Neural cell (in vitro differentiated cells): ENCODE measurements around the gene FILIP1L.

Experiments used
- EP300 ChIP-seq: fragments of 450-650 bp; conservative IDR thresholded peaks from 2 replicates; pipeline ENCODE4 v1.6.1; 2014; ENCODE audit warnings: antibody characterized with exemption, mild to moderate bottlenecking, moderate library complexity; ENCODE audit not compliant: poor library complexity, severe bottlenecking
- EZH2 ChIP-seq: fragments of 200-600, 300-800 bp; shearing (Covaris generic), sonication (generic); IDR thresholded peaks from 2 replicates; pipeline ENCODE4 v1.6.1; 2014; ENCODE audit warnings: antibody characterized with exemption, low read length, borderline replicate concordance, mild to moderate bottlenecking; ENCODE audit not compliant: insufficient read depth, poor library complexity, severe bottlenecking
- MXI1 ChIP-seq: fragments of 450-650 bp; conservative IDR thresholded peaks from 2 replicates; pipeline ENCODE4 v1.6.1; 2014; ENCODE audit warnings: antibody characterized with exemption, mild to moderate bottlenecking; ENCODE audit not compliant: poor library complexity, severe bottlenecking
- POLR2AphosphoS5 ChIP-seq: IDR thresholded peaks from 2 replicates; pipeline ENCODE4 v1.6.1; 2012
- RAD21 ChIP-seq: fragments of 450-650 bp; conservative IDR thresholded peaks from 2 replicates; pipeline ENCODE4 v1.6.1; 2014; ENCODE audit warnings: antibody characterized with exemption, mild to moderate bottlenecking, moderate library complexity
- SMC3 ChIP-seq: fragments of 450-650 bp; conservative IDR thresholded peaks from 2 replicates; pipeline ENCODE4 v1.6.1; 2014; ENCODE audit warnings: antibody characterized with exemption, mild to moderate bottlenecking, moderate library complexity; ENCODE audit not compliant: poor library complexity
- TAF1 ChIP-seq: IDR thresholded peaks from 2 replicates; pipeline ENCODE4 v1.6.1; 2012; ENCODE audit warnings: low read depth
- TF ChIP-seq, protein P1 (sequence below): fragments of 450-650 bp; IDR thresholded peaks from 2 replicates; pipeline ENCODE4 v1.5.1; 2014; ENCODE audit warnings: antibody characterized with exemption, mild to moderate bottlenecking, moderate library complexity; ENCODE audit not compliant: poor library complexity, severe bottlenecking
- TF ChIP-seq, protein P2 (sequence below): IDR thresholded peaks from 2 replicates; pipeline ENCODE4 v1.6.1; 2012; ENCODE audit warnings: borderline replicate concordance

DNA sequence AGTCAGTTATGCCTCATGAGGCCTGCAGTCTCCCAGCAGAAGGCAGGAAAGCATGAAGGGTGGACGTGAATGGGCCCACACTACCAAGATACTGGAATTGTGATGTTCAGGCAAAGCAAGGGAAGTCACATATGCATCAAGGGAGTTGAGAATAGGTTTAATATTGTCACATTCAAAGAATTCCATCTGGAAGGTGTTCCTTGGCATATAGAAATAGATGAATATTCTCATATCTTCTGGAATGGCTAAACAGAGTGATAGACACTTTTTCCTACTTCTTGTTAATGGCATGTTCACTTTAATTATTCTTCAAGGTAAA is 193.0 kb downstream of the FILIP1L start:
- TF ChIP-seq, protein P1, sequence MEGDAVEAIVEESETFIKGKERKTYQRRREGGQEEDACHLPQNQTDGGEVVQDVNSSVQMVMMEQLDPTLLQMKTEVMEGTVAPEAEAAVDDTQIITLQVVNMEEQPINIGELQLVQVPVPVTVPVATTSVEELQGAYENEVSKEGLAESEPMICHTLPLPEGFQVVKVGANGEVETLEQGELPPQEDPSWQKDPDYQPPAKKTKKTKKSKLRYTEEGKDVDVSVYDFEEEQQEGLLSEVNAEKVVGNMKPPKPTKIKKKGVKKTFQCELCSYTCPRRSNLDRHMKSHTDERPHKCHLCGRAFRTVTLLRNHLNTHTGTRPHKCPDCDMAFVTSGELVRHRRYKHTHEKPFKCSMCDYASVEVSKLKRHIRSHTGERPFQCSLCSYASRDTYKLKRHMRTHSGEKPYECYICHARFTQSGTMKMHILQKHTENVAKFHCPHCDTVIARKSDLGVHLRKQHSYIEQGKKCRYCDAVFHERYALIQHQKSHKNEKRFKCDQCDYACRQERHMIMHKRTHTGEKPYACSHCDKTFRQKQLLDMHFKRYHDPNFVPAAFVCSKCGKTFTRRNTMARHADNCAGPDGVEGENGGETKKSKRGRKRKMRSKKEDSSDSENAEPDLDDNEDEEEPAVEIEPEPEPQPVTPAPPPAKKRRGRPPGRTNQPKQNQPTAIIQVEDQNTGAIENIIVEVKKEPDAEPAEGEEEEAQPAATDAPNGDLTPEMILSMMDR: no peak
- TF ChIP-seq RAD21 (no peak), POLR2AphosphoS5 (no peak), EP300 (no peak), EZH2 (no peak), MXI1 (no peak), TAF1 (no peak), SMC3 (no peak)
- TF ChIP-seq, protein P2, sequence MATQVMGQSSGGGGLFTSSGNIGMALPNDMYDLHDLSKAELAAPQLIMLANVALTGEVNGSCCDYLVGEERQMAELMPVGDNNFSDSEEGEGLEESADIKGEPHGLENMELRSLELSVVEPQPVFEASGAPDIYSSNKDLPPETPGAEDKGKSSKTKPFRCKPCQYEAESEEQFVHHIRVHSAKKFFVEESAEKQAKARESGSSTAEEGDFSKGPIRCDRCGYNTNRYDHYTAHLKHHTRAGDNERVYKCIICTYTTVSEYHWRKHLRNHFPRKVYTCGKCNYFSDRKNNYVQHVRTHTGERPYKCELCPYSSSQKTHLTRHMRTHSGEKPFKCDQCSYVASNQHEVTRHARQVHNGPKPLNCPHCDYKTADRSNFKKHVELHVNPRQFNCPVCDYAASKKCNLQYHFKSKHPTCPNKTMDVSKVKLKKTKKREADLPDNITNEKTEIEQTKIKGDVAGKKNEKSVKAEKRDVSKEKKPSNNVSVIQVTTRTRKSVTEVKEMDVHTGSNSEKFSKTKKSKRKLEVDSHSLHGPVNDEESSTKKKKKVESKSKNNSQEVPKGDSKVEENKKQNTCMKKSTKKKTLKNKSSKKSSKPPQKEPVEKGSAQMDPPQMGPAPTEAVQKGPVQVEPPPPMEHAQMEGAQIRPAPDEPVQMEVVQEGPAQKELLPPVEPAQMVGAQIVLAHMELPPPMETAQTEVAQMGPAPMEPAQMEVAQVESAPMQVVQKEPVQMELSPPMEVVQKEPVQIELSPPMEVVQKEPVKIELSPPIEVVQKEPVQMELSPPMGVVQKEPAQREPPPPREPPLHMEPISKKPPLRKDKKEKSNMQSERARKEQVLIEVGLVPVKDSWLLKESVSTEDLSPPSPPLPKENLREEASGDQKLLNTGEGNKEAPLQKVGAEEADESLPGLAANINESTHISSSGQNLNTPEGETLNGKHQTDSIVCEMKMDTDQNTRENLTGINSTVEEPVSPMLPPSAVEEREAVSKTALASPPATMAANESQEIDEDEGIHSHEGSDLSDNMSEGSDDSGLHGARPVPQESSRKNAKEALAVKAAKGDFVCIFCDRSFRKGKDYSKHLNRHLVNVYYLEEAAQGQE: no peak
